Omental fat pad (tissue), 4 donors: Measurements from ENCODE around the gene SLX4. TPM values are rescaled to one million over a fixed set of nuclear protein-coding genes. Genes with fewer than 3 reads are reported as not detected.

Source experiments
- ATAC-seq: fragments of 150-250 bp; one replicate; pipeline ENCODE4 v1.9.1; 2016; ENCODE audit warnings: mild to moderate bottlenecking, moderate library complexity; ENCODE audit not compliant: low FRiP score
- DNase-seq: peaks from one replicate; pipeline ENCODE4 v3.0.0-alpha.2; 2019; ENCODE audit warnings: low spot score
- total RNA-seq, 4 donors: library from RNA; depleted of rRNA; stranded (reverse); fragments of >200 nt; gene quantifications; one replicate each; pipeline ENCODE4 v1.1.0, GENCODE V29; 2016
- TF ChIP-seq, protein P1 (sequence below), 3 donors: fragments of 450-650 bp; IDR thresholded peaks; one replicate each; pipeline ENCODE4 v1.5.1; 2016 to 2017; ENCODE audit warnings: antibody characterized with exemption in 3 of 3, mild to moderate bottlenecking in 3 of 3, moderate library complexity in 2 of 3

Gene SLX4
- total RNA-seq, 4 donors from 2014 or later: 2.9 to 4.4 (median 3.3) TPM

DNA sequence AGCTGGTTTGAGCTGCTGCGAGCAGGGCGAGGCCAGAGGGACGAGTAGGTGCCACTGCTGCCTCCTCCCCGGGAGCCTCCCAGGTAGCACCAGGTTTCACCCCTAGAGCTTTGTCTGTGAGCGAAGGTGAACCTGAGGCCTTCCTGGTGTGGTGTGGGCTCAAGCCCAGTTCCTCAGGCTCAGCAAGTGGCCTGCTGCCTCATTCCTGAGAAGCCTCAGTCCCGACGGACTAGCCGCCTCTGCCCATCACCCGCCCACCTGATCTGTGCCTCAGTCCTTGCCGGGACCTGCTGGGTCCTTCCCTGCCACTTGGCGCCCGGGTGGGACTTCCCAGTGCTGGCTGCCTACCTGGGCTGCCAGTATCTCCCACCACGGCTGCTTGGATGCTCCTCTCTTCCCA lies 35.9 kb downstream of the SLX4 start:
- no peak for DNase-seq
- no peak for ATAC-seq
- TF ChIP-seq, protein P1, sequence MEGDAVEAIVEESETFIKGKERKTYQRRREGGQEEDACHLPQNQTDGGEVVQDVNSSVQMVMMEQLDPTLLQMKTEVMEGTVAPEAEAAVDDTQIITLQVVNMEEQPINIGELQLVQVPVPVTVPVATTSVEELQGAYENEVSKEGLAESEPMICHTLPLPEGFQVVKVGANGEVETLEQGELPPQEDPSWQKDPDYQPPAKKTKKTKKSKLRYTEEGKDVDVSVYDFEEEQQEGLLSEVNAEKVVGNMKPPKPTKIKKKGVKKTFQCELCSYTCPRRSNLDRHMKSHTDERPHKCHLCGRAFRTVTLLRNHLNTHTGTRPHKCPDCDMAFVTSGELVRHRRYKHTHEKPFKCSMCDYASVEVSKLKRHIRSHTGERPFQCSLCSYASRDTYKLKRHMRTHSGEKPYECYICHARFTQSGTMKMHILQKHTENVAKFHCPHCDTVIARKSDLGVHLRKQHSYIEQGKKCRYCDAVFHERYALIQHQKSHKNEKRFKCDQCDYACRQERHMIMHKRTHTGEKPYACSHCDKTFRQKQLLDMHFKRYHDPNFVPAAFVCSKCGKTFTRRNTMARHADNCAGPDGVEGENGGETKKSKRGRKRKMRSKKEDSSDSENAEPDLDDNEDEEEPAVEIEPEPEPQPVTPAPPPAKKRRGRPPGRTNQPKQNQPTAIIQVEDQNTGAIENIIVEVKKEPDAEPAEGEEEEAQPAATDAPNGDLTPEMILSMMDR (IDR thresholded peaks at IDR 0.05): no peak

- TF ChIP-seq, protein P1 (IDR thresholded peaks at IDR 0.05): no peak
- DNase-seq: no peak
- ATAC-seq: no peak
Observed at GRCh38 chr16:3574195-3574594, 37.2 kb downstream of the SLX4 start.

DNA sequence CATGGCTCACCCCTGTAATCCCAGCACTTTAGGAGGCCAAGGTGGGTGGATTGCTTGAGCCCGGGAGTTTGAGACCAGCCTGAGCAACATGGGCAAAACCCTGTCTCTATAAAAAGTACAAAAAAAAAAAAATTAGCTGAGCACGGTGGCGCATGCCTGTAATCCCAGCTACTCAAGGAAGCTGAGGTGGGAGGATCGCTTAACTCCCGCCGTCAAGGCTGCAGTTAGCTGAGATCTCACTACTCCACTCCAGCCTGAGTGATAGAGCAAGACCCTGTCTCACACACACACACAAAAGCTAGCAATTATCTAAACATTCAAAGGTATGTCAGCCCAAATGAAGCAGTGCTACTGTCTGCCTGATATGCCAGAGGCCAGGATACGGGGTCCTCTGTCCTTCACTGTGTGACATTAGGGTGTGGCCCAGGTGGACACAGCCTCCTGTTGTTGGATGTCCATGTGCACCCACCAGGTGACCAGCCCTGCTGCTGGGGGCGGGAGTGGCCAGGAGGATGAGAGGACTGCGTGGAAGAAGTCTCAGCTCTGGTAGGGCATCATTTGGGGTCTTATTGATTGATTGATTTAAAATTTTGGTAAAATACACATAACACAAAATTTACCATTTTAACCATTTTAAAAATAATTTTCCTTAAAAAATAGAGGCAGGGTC lies 38.1 kb downstream of the SLX4 start:
- ATAC-seq (no peak), DNase-seq (no peak)
- TF ChIP-seq, protein P1 (IDR thresholded peaks at IDR 0.05): no peak

GRCh38 chr16:3570420-3571062 lies 40.9 kb downstream of the SLX4 start:
- DNase-seq (no peak), ATAC-seq (no peak)
- TF ChIP-seq, protein P1 (IDR thresholded peaks at IDR 0.05): no peak

- TF ChIP-seq, protein P1 (IDR thresholded peaks at IDR 0.05): no peak
- no peak for DNase-seq
- ATAC-seq: no peak
Observed at GRCh38 chr16:3569851-3570250, 41.6 kb downstream of the SLX4 start.

GRCh38 chr16:3566990-3567389 lies 44.4 kb downstream of the SLX4 start:
- TF ChIP-seq, protein P1 (IDR thresholded peaks at IDR 0.05): no peak
- DNase-seq: no peak
- ATAC-seq: no peak

DNA sequence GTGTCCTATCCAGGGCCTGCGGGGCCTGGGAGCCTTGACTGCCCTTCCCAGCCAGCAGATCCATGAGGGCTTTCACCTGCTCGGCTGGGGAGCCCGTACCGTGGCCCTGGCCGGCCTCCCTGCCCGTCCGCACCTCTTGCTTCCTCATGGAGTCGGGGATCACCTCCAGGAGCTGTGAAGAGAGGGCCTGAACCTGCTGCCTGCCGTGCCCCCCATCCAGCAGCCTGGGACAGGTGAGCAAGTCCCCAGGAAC lies 46.6 kb downstream of the SLX4 start:
- DNase-seq (no peak), ATAC-seq (no peak)
- TF ChIP-seq, protein P1 (IDR thresholded peaks at IDR 0.05): no peak
